Measurements from ENCODE around the gene THBD.

Gene THBD

DNA sequence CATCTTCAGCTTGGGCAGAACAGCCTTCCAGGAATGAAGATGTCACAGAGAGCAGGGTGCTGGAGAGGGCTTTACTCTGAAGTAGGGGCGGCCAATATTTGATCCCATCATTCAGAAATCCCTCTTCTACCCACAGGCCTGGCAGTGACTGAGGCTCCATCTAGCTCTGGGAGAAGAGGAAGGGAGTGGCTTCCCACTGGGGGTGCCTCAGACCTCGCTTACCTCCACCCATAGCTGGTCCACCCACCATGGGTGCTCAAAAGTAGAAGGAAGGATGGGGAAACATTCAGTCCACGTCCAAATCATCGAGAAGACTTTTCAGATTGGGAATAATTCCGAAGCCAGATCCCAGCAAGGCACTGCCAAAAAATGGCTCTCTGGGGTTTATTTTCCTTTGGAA, 11.8 kb upstream of the THBD start:
- no peak for DNase-seq

DNA sequence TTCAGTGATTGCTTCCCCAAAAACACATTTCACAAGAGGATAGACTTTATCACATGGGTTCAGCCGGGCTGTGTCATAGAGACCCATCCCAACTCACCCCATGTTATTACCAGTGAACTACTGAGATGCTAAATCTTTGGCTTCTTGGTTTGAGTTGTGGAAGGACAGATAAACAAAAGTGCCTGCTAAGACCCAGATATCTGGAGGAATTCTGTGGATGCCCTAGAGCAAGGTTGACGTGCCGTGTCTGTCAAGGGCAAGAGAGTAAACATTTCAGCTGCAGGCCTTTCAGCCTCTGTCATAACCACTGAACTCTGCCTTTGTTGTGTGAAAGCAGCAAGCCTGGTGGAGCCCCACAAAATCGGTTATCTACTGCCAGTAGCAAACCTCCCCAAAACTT, 11.2 kb upstream of the THBD start:
- no peak for DNase-seq

DNA sequence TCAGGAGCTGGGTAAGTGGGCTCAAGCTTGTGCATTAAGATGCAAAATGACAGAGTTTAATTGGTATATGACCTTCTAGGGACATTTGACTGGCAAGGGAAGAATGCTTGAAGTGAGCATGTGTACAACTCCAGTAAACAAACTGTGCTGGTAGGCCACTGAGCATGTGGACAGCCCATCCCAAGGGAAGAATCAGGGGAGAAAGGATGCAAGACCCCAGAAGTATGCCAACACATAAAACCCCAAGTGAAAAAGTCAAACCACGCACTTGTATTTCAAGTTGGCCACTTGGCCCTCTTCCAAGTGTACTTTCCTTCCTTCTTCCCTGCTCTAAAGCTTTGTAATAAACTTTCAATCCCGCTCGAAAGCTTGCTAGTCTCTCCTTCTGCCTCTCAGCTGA, 10.4 kb upstream of the THBD start:
- no peak for DNase-seq

DNA sequence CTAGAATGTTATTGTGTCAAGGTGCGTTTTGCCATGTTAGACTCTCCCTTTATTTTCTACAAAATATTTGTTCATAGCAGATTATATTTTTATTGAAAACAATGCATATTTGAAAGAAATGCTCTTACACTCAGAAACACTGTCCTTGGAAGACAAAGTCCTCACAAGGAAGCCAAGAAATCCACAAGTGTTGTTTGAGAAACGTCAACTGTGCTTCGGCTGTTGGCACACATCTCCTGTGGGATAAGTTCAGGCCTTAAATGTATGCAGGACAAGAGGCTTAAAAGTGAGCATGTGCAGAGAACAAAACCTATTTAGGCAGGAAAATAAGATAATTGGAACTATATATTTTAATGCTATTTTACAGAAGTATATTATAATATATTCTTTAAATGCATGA, 9.5 kb upstream of the THBD start:
- no peak for DNase-seq

DNA sequence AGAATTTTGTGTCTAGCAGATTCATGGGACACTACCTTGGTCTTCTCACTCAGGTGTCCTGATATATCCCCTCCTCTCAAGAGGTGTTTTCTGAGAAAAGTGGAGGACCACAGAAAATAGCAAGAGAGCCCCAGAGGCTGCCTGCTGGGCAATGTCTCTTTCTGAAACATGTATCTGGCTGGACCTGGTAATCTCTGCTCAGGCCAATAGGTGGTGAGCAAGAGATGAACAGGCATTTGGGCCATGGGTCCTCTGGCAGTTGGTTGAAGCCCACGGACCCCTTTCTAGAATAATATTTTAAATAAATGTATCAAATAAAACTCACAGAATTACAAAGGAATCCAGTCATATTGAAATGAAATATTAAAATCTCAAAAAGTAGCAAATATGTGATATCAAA, 8.8 kb upstream of the THBD start:
- no peak for DNase-seq

DNA sequence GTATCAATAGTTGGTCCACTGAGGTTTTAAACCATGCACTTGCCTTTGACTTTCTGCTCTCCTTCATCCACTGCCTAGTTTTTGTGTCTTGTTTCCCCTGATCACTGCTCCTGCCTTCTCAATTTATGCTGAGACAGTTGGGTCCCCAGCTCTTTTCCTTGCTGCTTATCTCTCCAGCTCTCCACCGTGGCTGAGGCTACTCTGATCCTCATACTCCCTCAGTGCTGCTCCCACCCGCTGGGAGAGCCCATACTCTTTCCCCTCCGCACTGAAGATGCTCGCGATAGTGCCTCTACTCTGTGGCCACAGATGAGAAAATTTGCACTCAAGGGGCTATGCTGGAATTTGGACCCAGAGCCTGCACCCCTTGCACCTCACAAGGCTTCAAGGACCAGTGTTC, 3.4 kb upstream of the THBD start:
- DNase-seq, result no peak

DNA sequence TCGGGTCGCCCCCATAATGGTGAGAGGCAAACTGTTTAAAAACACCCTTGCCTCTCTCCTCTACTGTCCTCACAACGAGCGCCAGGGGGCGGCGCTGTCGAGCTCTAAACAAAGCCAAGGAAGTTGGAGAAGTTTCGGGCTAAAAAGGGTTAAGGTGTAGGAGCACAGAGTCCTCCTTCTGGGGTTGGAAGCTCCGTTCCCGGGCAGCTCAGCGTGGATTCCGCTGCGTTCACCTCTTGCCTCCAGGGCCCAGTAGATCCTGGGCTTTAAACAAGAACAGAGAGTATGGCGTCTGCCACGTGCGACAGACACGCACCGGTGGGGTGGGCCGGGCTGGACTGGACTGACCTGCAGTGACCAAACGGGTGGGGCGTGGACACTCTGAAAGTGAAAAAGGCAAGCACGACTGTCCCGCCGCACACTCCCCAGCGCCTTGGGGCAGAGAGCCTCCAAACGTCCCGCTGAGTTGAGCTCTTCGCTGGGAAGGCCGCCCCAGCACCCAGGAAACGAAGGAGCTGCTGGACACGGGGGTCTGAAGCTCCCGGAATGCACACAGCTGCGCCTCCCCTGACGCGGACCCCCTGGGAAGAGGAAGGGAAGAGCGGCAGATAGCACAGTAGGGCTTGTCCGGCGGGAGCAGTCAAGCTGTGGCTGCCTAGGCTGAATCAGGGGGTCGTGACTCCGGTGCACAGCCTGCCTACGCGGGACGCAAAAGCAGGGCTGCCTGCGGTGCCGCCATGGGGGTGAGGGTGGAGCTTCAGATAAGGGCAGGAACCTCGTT, 1.6 kb upstream of the THBD start:
- DNase-seq, result peak; percentile 83

DNA sequence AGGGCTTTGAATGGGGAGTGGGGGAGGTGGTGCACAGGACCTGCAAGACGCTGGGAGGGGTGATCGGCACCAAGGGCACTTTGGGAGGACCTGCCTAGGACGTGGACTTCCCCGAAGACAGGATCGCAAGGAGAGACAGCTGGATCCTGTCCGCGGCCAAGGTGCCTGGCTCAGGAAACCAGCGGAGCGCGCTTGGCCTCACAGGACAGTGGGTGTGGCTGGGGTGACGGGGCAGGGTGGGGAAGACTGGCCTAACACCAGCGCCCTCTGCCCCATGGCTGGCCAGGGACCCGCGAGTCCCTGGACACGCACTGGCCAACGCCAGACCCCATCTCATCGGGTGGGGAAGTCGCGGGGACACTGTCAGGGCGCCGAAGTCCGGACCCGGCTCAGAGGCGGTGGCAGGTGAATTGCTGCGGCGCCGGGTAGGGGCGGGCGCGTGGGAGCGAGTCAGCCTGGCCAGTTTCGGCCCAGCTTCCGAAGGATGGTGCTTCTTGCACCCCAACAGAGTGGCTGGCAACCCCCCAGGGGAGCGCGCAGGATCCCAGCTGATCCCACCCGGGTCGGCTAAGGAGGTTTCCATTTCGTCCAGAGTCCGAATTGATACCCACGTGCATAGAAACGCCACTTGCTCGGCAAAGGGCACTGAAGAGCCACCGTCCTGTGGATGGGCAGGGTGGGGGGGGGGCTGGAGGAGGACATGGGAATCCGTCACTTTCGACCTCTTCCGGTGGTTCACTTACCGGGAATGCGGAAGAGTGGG, 785 bp upstream of the THBD start:
- DNase-seq, result peak; percentile 57

DNA sequence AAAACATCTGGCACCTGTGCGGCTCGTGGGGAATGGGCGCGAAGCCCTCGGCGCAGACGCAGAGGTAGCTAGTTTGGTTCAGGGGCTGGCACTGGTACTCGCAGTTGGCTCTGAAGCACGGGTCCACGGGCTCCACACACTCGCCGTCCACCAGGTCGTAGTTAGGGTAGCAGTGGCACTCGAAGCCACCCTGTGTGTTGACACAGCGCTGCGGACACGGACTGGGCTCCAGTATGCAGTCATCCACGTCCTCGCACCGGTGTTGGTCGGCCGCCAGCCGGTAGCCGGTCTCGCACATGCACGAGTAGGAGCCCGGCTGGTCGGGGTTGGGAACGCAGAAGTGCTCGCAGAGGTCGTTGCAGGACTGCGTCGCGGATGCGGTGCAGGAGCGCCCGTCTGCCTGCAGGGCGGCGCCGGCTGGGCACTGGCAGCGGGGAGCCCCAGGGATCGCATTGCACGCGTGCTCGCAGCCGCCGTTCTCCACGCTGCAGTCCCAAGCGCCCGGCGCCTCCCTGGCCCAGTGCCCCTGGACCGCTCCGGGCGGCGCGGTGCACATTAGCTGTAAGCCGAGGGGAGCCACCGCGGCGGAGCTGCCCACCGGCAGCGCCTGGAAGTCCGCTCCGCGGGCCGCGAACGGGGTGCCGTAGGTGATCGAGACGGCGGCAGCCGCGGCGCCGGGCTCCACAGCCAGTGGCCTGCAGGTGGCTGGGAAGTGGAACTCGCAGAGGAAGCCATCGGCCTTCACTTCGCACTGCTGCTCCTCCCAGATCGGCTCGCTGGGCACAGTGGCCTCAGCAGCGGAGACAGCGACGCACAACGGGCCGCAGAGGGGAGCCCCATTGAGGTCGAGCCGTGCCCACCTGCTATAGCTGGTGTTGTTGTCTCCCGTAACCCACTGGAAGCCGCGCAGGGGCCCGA, 930 bp downstream of the THBD start:
- peak; percentile 51 for DNase-seq

DNA sequence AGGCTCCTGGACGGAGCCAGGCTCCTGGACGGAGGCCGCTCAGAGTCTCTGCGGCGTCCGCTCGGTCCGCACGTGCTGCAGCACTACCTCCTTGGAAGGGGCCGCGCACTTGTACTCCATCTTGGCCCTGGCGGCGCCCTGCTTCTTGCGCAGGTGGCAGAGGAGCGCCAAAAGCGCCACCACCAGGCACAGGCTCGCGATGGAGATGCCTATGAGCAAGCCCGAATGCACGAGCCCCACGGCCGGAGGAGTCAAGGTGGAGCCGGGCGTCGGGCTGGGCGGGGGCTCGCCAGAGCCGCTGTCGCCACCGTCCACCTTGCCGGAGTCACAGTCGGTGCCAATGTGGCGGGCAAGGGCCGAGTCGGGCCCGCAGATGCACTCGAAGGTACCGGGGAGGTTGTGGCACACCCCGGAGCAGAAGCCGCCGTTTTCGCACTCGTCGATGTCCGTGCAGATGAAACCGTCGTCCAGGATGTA, 1.7 kb downstream of the THBD start:
- DNase-seq, result no peak

DNA sequence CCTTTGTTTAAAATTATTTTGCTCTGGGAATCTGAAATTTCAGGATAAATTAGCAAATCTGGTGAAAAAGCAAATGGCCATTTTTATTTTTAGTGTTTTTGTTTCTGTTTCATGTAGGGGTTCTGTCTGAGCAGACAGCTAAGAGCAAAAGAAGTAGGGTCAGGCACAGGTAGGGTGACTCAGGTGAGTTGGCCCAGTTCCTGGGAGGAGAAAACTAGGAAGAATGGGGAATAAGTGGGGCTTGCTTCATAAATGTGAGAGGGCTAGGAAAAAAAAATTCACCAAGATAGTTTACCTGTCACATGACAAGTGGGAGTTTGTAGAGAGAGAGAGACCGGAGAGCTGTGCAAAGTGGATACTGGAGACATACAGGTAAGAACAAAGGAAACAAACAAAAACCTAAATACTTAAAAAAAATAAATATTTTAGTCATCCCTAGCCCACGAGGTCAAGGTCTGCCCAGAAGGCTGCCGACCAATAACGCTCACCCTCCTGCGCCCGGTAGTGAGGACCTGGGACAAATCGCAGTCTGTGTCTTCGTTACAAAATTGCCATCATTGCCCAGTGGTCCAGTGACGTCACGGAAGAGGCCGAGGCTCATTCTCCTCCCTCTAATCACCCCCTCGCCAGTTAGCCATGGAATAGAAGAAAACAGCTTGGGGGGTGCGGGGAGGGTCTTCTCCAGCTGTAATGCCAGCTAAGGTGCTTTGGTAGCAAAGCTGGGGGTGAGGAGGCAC, 2.3 kb downstream of the THBD start:
- DNase-seq, result no peak

DNA sequence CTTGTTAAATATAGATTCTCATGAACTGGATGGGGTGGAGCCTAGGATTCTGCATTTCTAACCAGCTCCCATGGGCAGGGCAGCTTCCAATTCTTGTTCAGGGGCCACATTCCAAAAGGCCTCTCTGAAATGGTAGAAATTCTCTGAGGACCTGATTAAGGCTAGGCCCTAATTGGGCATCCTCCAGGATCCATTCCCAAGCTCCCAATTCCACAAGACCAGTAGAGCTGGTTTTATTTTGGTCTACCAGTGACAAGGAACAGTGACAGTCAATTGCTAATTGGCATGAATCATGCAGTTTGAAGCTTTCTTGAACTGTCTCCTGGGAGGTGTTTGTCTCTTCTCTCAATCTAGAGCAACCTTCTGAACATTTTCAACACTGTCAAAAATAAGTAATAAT, 3.0 kb downstream of the THBD start:
- DNase-seq, result no peak

DNA sequence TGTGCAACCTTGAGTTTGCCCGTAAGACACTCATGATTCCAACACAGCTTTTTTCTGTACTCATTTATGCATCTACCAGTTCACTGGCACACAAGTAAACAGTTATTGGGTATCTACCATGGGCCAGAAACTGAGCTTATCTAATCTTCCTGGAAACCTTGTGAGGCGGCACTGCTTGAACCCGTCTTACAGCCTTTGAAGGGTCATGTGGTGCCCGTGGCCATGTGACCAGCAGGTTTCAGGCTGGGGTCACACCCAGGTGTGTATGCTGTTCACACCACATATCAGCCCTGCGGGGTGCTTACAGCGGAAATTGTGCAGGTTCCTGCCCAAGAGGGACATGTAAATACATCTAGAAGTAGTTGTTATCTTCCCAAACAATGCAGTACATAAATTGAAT, 6.1 kb downstream of the THBD start:
- no peak for DNase-seq

DNA sequence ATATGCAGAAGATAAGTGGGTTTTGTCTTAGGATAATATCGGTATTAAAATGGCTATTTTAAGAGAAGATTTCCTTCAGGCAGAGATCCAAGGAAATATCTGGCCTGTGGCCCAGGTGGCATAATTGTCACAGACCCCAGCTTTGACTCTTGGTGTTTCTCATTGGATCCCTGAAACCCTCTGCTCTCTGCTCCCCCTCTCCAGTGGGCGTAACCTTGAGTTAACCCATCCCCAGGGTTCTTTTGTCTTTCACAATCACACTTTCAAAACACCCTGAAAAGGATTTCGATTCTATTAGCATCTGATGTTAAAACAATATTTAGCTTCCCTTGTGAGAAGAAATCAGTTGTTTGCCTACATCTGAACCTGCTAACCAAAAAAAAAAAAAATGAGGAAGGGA, 7.2 kb downstream of the THBD start:
- DNase-seq, result no peak

DNA sequence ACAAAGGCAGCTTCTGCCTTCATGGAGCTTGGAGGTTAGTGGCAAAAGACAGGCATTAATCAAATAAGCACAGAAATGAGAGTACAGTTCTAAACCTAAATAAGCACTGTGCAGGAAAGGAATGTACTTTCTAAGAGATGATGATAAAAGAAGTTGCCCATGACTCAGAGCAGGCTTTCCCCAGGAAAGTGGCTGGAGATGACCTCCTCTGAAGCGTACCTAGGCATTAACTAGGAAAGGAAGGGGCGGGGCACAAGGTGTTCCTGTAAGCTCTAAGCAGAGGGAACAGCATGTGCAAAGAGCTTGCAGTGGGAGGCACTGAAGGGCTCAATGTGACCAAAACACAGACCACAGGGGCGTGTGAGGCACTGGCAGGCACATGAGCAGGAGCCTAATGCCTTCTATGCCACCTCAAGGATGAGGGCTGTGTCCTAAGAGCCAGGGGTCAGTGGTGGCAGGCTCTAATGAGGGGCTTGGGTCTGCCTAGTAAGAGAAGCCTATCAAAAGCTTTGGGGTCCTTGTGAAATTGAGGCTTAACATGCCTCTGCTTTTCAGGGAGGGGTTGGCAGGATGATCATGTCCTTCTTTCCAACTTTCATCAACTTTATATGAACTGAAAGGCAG, 9.5 kb downstream of the THBD start:
- no peak for DNase-seq

DNA sequence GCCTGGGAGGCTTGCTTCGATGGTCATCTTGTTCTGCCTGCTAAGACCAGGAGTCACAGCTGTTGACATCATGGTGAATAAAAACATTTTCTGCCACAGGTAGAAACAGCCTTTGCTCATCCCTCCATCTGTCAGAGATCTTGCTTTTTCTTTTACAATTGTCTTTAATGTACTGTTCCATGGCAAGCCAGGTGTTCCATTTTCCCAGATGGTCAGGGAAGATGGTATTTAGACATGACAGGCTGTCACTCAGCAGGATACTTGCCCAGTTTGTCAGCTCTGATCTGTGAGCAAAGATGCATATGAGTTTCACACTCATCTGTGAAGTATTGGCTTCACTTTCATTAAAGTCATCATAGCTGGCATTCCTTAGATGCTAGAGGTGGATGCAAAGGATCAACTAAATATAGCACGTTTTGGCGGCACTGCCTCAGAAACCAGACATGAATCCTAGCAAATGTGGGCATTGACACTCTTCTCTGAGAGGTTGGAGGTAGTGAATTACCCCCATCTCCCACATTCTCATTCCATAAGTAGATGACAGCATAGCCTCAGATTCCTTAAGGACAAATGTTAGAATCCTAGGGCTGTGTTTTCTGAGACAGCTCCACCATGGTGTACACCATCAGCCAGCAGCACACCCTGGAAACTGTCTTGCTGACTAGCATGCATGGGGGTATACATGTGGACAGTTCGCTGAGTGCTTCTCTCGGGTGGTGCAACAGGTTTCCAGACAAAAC, 10.2 kb downstream of the THBD start:
- DNase-seq, result no peak

DNA sequence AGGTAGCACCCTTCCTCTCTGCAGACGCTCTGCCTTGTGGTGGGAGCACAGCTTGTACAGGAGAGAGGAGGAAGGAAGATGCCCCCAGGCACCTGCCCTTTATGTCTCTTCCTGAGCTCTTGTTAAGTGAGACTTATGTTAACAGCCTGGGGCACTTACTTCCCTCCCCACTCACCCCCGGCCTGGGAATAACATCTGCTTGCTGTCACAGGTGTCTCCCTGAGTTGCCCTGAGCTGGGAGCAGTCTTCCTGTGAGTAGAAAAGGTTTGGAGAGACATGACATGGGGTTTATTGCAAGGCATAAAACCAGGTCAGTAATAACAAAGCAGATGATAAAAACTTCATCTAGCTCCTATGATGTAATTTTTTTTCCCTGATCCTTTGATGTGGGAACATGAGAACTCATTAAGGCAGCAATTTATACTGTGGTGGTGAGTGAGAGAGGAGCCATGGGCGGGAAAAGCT, 12.4 kb downstream of the THBD start:
- DNase-seq, result no peak

DNA sequence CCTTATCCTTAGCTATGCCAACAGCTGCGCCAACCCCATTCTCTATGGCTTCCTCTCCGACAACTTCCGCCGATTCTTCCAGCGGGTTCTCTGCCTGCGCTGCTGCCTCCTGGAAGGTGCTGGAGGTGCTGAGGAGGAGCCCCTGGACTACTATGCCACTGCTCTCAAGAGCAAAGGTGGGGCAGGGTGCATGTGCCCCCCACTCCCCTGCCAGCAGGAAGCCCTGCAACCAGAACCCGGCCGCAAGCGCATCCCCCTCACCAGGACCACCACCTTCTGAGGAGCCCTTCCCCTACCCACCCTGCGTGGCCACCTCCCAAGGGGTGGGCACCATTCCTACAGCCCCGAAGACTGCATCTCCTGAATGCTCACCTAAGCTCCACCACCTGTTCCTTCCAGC, 13.1 kb downstream of the THBD start:
- no peak for DNase-seq

DNA sequence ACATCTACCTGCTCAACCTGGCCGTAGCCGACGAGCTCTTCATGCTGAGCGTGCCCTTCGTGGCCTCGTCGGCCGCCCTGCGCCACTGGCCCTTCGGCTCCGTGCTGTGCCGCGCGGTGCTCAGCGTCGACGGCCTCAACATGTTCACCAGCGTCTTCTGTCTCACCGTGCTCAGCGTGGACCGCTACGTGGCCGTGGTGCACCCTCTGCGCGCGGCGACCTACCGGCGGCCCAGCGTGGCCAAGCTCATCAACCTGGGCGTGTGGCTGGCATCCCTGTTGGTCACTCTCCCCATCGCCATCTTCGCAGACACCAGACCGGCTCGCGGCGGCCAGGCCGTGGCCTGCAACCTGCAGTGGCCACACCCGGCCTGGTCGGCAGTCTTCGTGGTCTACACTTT, 13.7 kb downstream of the THBD start:
- no peak for DNase-seq

DNA sequence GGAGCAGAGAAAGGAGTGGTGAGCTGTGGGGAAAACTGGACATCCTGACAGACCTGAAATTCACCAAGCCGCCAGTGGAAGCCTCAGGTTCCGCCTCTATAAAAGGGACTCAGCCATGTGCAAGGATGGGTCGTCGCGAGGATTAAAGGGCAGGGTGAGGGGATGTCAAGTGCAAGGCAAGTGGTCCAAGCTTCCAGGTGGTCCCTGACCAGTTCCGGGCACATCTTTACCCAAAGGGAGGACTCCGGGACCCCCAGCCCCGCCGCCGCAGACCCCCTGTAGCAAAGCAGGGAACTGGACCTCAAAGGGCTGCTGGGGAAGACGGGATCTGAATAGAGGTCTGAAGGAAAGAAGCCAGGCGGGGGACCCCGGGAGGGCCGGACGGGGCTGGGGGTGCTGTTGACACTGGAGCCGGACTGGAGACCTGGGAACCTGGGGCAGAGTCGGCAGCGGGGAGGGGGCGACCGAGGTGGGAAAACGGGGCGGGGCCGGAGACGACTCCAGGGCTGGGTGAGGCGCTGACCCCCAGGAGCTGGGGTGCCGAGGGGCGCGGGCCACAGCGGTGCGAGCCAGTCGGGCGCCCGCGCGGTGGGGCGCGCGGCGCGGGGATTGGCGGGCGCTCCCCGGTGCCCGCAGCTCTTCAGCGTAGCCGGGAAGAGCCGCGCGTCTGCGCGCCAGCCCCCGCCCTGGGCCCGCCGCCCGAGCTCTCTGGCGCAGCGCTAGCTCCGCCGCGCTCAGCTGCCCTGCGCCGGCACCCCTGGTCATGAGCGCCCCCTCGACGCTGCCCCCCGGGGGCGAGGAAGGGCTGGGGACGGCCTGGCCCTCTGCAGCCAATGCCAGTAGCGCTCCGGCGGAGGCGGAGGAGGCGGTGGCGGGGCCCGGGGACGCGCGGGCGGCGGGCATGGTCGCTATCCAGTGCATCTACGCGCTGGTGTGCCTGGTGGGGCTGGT, 14.5 kb downstream of the THBD start, which contains the start of gene SSTR4:
Gene SSTR4, plus strand, starts transcription at position 592 of the 951 bp plus-strand sequence. Its CDS starts 172 bp downstream, at position 764.
- no peak for DNase-seq

Measured in left hindlimb (tissue), 1 donor.